Activated CD4-positive, CD25-positive, alpha-beta regulatory T cell treated with anti-CD3 and anti-CD28 coated beads, Interleukin-2, amount 50 U/mL, for 24 hours (primary cell): ENCODE measurements around the gene KRTAP12-2.
A peak's percentile ranks its signal among the peaks of the same experiment; 100 is the strongest.

Experiments
- ATAC-seq, 2 donors: fragments of 150-1000 bp; cut with Tn5 transposase; one replicate each; pipeline ENCODE4 v1.10.0; 2021; ENCODE audit warnings: mild to moderate bottlenecking in 1 of 2, moderate library complexity in 1 of 2

The KRTAP12-2 gene

GRCh38 chr21:44625756-44626155, 41.0 kb downstream of the KRTAP12-2 start:
- ATAC-seq: no peak

GRCh38 chr21:44623575-44623974, 43.2 kb downstream of the KRTAP12-2 start:
- no peak for ATAC-seq

- ATAC-seq: no peak
Measured at GRCh38 chr21:44619886-44620285, 46.8 kb downstream of the KRTAP12-2 start.

- ATAC-seq: peak; percentile 98 to 100
Measured at GRCh38 chr21:44618909-44619308, 47.8 kb downstream of the KRTAP12-2 start.

GRCh38 chr21:44618504-44618903, 48.2 kb downstream of the KRTAP12-2 start:
- ATAC-seq: peak; percentile 17 to 31

GRCh38 chr21:44617071-44617501, 49.6 kb downstream of the KRTAP12-2 start:
- ATAC-seq: no peak

- no peak for ATAC-seq
Measured at GRCh38 chr21:44616591-44616926, 50.2 kb downstream of the KRTAP12-2 start.
